HG03460 (cell line): Measurements from ENCODE around the gene ATP8A2.
"Not testable (repeated sequence)": the region's sequence is repeated elsewhere in the genome, so short reads cannot be mapped to it uniquely, and the experiment has no call there.

Experiments
- ATAC-seq: cut with Tn5 transposase; IDR thresholded peaks from one replicate; pipeline ENCODE4 v1.9.1; 2021; ENCODE audit not compliant: unreplicated experiment

The ATP8A2 gene

GRCh38 chr13:25943658-25944057 lies 571.9 kb downstream of the ATP8A2 start:
- ATAC-seq: no peak

GRCh38 chr13:25945596-25945995 lies 573.8 kb downstream of the ATP8A2 start:
- no peak for ATAC-seq

GRCh38 chr13:25946321-25946720 lies 574.5 kb downstream of the ATP8A2 start:
- ATAC-seq: no peak

GRCh38 chr13:25948910-25949309 lies 577.1 kb downstream of the ATP8A2 start:
- no peak for ATAC-seq

- no peak for ATAC-seq
Observed at GRCh38 chr13:25951831-25952230, 580.1 kb downstream of the ATP8A2 start.

- ATAC-seq: not testable (repeated sequence)
Observed at GRCh38 chr13:25954080-25954479, 582.3 kb downstream of the ATP8A2 start.

GRCh38 chr13:25954943-25955342 lies 583.2 kb downstream of the ATP8A2 start:
- ATAC-seq: not testable (repeated sequence)

GRCh38 chr13:25958986-25959385 lies 587.2 kb downstream of the ATP8A2 start:
- ATAC-seq: no peak

GRCh38 chr13:25961294-25961693 lies 589.5 kb downstream of the ATP8A2 start:
- ATAC-seq: no peak

- ATAC-seq: no peak
Observed at GRCh38 chr13:25963674-25964073, 591.9 kb downstream of the ATP8A2 start.

- ATAC-seq: no peak
Observed at GRCh38 chr13:25965596-25965995, 593.8 kb downstream of the ATP8A2 start.

GRCh38 chr13:25966086-25966485 lies 594.3 kb downstream of the ATP8A2 start:
- ATAC-seq: no peak

- no peak for ATAC-seq
Observed at GRCh38 chr13:25967144-25967543, 595.4 kb downstream of the ATP8A2 start.

GRCh38 chr13:25971047-25971446 lies 599.3 kb downstream of the ATP8A2 start:
- ATAC-seq: no peak

- no peak for ATAC-seq
Observed at GRCh38 chr13:25971459-25972145, 599.8 kb downstream of the ATP8A2 start.

GRCh38 chr13:25973085-25973484 lies 601.3 kb downstream of the ATP8A2 start:
- no peak for ATAC-seq

- ATAC-seq: no peak
Observed at GRCh38 chr13:25973576-25973975, 601.8 kb downstream of the ATP8A2 start.

GRCh38 chr13:25977216-25977615 lies 605.4 kb downstream of the ATP8A2 start:
- ATAC-seq: no peak

GRCh38 chr13:25977671-25978070 lies 605.9 kb downstream of the ATP8A2 start:
- no peak for ATAC-seq

GRCh38 chr13:25978961-25979360 lies 607.2 kb downstream of the ATP8A2 start:
- ATAC-seq: no peak

GRCh38 chr13:25979371-25979770 lies 607.6 kb downstream of the ATP8A2 start:
- no peak for ATAC-seq

GRCh38 chr13:25980255-25980654 lies 608.5 kb downstream of the ATP8A2 start:
- no peak for ATAC-seq

GRCh38 chr13:25981060-25981459 lies 609.3 kb downstream of the ATP8A2 start:
- no peak for ATAC-seq
